ENCODE results near the gene SLC66A1. TPM values are rescaled to one million over a fixed set of nuclear protein-coding genes. Genes with fewer than 3 reads are reported as not detected.

The SLC66A1 gene
- total RNA-seq, 1 experiment from 2014 or later: 22.5 TPM

GRCh38 chr1:19331262-19331878, 19.2 kb downstream of the SLC66A1 start:
- no peak overlapping the region for H3K4me3 Mint-ChIP-seq
- Histone ChIP-seq H3K79me2 (ENCODE audit: insufficient read depth, low read length) (no peaks in the 10 kb centered on the region), H3K14ac (ENCODE audit: insufficient read depth, low read length) (no peak overlapping the region), H3K4ac (ENCODE audit: low read depth, low read length) (no peak overlapping the region), H3K27me3 (ENCODE audit: insufficient read depth, low read length) (no peaks in the 10 kb centered on the region), H2BK5ac (ENCODE audit: insufficient read length, low read length) (no peak overlapping the region), H2BK120ac (ENCODE audit: low read depth, low read length, poor library complexity, severe bottlenecking) (no peak overlapping the region), H3K79me1 (ENCODE audit: insufficient read depth, low read depth, low read length, poor library complexity, severe bottlenecking) (no peaks in the 10 kb centered on the region), H4K8ac (replicated peaks; ENCODE audit: insufficient read length, low read depth, low read length) (no peak overlapping the region), H2BK12ac (ENCODE audit: insufficient read length, low read depth, low read length) (no peak overlapping the region), H3K27ac (ENCODE audit: insufficient read length, low read depth, low read length) (no peak overlapping the region), H2BK20ac (ENCODE audit: low read depth, low read length, poor library complexity, severe bottlenecking) (no peak overlapping the region), H2BK15ac (ENCODE audit: low read depth, low read length) (no peak overlapping the region), H4K5ac (ENCODE audit: insufficient read length, low read depth, low read length) (no peak overlapping the region), H3K9me3 (ENCODE audit: control insufficient read depth, low read depth, low read length) (no peaks in the 10 kb centered on the region), H3K9ac (ENCODE audit: extremely low read depth, insufficient read length, low read length) (no peak overlapping the region), H3K4me2 (ENCODE audit: insufficient read depth, insufficient read length, low read length) (no peak overlapping the region), H2AFZ (ENCODE audit: low read length) (no peak overlapping the region), H4K91ac (ENCODE audit: insufficient read length, low read depth, low read length) (no peak overlapping the region), H3K23ac (ENCODE audit: insufficient read length, low read depth, low read length) (no peak overlapping the region), H3K18ac (ENCODE audit: insufficient read length, low read depth, low read length) (no peak overlapping the region), H2AK5ac (ENCODE audit: insufficient read length, low read length) (no peak overlapping the region), H3K23me2 (ENCODE audit: insufficient read length, low read depth, low read length, poor library complexity, severe bottlenecking) (no peaks in the 10 kb centered on the region), H4K20me1 (ENCODE audit: control insufficient read depth, insufficient read depth, insufficient read length) (no peaks in the 10 kb centered on the region), H3K4me1 (ENCODE audit: insufficient read depth, low read length) (no peaks in the 10 kb centered on the region), H3T11ph (ENCODE audit: low read length) (no peak overlapping the region), H3K56ac (ENCODE audit: insufficient read length, low read depth, low read length) (no peak overlapping the region)
- DNase-seq: no peak
- TF ChIP-seq CTCF (conservative IDR thresholded peaks at IDR 0.05): no peak
- no CpG with 5 or more reads among the region's 13 CpGs for WGBS (ENCODE audit: extremely low coverage, insufficient read length, low lambda C conversion rate)
- no peaks in the 10 kb centered on the region; the same call in 1 of the 2 replicates for H3K27me3 Mint-ChIP-seq (ENCODE audit: low read depth)
- peak overlapping the region in 1 of 3 experiments; percentile 40; a peak in 1 of 7 replicates for H3K27ac Mint-ChIP-seq
- H3K36me3 Mint-ChIP-seq (ENCODE audit: insufficient read depth in 1 of 3, low read depth in 3 of 3): peaks cover 10 to 13% (median 11%) of the 10 kb centered on the region in 3 experiments; a peak in 6 of 7 replicates
- no peaks in the 10 kb centered on the region for H3K9me3 Mint-ChIP-seq
- no peaks in the 10 kb centered on the region for H3K4me1 Mint-ChIP-seq
